HL-60 (cell line): Measurements from ENCODE around the gene IL4I1.

Experiments
- DNase-seq, 2 experiments: peaks; one replicate each; pipeline ENCODE4 v3.0.0-alpha.2; 2010 to 2020; ENCODE audit warnings: low read depth in 1 of 2, low spot score in 1 of 2
- H3K27ac ChIP-seq: fragments of 250-450 bp; sonication (Bioruptor Pico); replicated peaks from 2 replicates; pipeline ENCODE4 v1.5.1; 2020; ENCODE audit warnings: mild to moderate bottlenecking, moderate library complexity
- H3K27me3 ChIP-seq: fragments of 250-450 bp; sonication (Bioruptor Pico); 2 replicates; pipeline ENCODE4 v1.5.1; 2021; ENCODE audit warnings: mild to moderate bottlenecking, moderate library complexity; ENCODE audit not compliant: insufficient read depth, poor library complexity, severe bottlenecking
- H3K4me3 ChIP-seq: replicated peaks from 2 replicates; pipeline ENCODE4 v1.5.1; 2011; ENCODE audit warnings: mild to moderate bottlenecking, control low read depth, low read length; ENCODE audit not compliant: insufficient read depth
- GABPA ChIP-seq: IDR thresholded peaks from 2 replicates; pipeline ENCODE4 v1.6.1; 2012; ENCODE audit warnings: low read depth
- POLR2AphosphoS5 ChIP-seq: IDR thresholded peaks from 2 replicates; pipeline ENCODE4 v1.6.1; 2012; ENCODE audit warnings: low read depth
- REST ChIP-seq: IDR thresholded peaks from 2 replicates; pipeline ENCODE4 v1.6.1; 2012; ENCODE audit warnings: low read depth; ENCODE audit not compliant: insufficient replicate concordance
- SPI1 ChIP-seq: IDR thresholded peaks from 2 replicates; pipeline ENCODE4 v1.6.1; 2012; ENCODE audit warnings: low read depth, mild to moderate bottlenecking, borderline replicate concordance
- TF ChIP-seq, protein P1 (sequence below): IDR thresholded peaks from one replicate; pipeline ENCODE4 v1.5.1; 2011; ENCODE audit warnings: low read length, control low read depth, inconsistent platforms; ENCODE audit not compliant: insufficient read depth

The IL4I1 gene

GRCh38 chr19:49887037-49887664 lies 9.5 kb downstream of the IL4I1 start:
- TF ChIP-seq SPI1 (no peak), GABPA (no peak), POLR2AphosphoS5 (no peak), REST (no peak)
- TF ChIP-seq, protein P1, sequence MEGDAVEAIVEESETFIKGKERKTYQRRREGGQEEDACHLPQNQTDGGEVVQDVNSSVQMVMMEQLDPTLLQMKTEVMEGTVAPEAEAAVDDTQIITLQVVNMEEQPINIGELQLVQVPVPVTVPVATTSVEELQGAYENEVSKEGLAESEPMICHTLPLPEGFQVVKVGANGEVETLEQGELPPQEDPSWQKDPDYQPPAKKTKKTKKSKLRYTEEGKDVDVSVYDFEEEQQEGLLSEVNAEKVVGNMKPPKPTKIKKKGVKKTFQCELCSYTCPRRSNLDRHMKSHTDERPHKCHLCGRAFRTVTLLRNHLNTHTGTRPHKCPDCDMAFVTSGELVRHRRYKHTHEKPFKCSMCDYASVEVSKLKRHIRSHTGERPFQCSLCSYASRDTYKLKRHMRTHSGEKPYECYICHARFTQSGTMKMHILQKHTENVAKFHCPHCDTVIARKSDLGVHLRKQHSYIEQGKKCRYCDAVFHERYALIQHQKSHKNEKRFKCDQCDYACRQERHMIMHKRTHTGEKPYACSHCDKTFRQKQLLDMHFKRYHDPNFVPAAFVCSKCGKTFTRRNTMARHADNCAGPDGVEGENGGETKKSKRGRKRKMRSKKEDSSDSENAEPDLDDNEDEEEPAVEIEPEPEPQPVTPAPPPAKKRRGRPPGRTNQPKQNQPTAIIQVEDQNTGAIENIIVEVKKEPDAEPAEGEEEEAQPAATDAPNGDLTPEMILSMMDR = no peak
- Histone ChIP-seq H3K4me3 (no peak overlapping the region), H3K27me3 (no peaks in the 10 kb centered on the region), H3K27ac (no peak overlapping the region)
- no peak for DNase-seq

DNA sequence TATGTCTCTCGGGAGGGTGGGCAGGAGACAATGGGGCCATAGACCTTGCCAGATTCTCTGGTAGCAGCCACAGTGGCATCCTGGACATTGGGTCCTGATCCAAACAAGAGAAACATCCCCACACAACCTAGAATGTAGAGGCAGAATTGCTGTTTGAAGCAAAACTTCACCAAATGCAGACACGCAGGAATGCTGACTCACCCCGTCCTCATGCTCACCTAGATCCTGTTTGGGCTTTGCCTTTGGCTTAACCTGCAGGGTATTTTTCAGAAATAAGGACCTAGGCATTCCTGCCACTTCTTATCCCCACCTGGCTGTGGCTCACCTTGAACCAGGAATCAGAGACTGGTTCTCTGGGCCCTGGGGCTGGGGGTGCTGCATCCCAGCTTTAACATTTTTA lies 11.9 kb downstream of the IL4I1 start:
- H3K4me3 ChIP-seq = no peak overlapping the region
- H3K27me3 ChIP-seq = no peaks in the 10 kb centered on the region
- no peak for DNase-seq
- H3K27ac ChIP-seq = no peak overlapping the region
- TF ChIP-seq, protein P1 = no peak
- no peak for TF ChIP-seq REST
- TF ChIP-seq SPI1 = no peak
- no peak for TF ChIP-seq POLR2AphosphoS5

DNA sequence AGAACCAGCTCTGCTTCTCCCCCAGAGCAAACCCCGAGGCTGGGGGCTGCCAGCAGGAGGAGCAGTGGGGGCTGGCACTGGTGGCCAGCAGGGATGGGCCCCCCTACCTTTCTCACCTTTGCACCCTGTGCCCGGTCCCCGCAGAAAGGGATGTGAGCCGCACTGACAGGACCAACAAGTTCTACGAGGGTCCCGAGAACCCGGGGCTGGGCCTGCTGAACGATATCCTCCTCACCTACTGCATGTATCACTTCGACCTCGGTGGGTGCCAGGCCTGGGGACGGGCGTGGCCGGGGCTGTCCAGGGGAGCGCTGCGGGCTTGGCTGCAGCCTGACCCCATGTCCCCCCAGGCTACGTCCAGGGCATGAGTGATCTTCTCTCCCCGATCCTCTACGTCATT lies 12.6 kb downstream of the IL4I1 start:
- no peaks in the 10 kb centered on the region for H3K27me3 ChIP-seq
- H3K27ac ChIP-seq = no peak overlapping the region
- H3K4me3 ChIP-seq = no peak overlapping the region
- DNase-seq = no peak
- TF ChIP-seq SPI1 (no peak), POLR2AphosphoS5 (no peak), REST (no peak), GABPA (no peak)
- TF ChIP-seq, protein P1 = no peak
